Esophagus squamous epithelium (tissue), 5 donors: ENCODE measurements around the gene STRADA. TPM values are rescaled to one million over a fixed set of nuclear protein-coding genes. Genes with fewer than 3 reads are reported as not detected.

Experiments used
- DNase-seq: peaks from one replicate; lab custom pipeline; 2025; lab: John Stamatoyannopoulos, UW
- H3K27ac ChIP-seq, 4 donors: fragments of 200-600 bp; sonication (generic); one replicate each; pipeline ENCODE4 v1.5.1; 2016 to 2019; ENCODE audit warnings: mild to moderate bottlenecking in 1 of 4
- H3K27me3 ChIP-seq, 4 donors: fragments of 200-600 bp; sonication (generic); 1 replicate in 3 of 4; 2 replicates in 1 of 4; pipeline versions ENCODE4 v1.5.1 to v1.6.0; 2017 to 2021; ENCODE audit warnings: antibody characterized with exemption in 1 of 4
- H3K36me3 ChIP-seq, 3 donors: fragments of 200-600 bp; sonication (generic); one replicate each; pipeline ENCODE4 v1.5.1; 2016 to 2019
- H3K4me1 ChIP-seq, 3 donors: fragments of 200-600 bp; sonication (generic); one replicate each; pipeline ENCODE4 v1.5.1; 2017 to 2019
- H3K4me3 ChIP-seq, 4 donors: fragments of 200-600 bp; sonication (generic); 1 replicate in 3 of 4; 2 replicates in 1 of 4; pipeline ENCODE4 v1.5.1; 2016 to 2019; ENCODE audit warnings: mild to moderate bottlenecking in 2 of 4, moderate library complexity in 1 of 4
- H3K9me3 ChIP-seq, 3 donors: fragments of 200-600 bp; sonication (generic); one replicate each; pipeline ENCODE4 v1.5.1; 2016 to 2019
- CTCF ChIP-seq, 6 experiments: fragments of 450-650 bp in 4 of 6; fragments of 200-600 bp in 2 of 6; sonication (generic) in 2 of 6; IDR thresholded peaks; one replicate each; pipeline ENCODE4 v1.5.1; 2016 to 2019; ENCODE audit warnings: antibody characterized with exemption in 6 of 6, mild to moderate bottlenecking in 4 of 6, moderate library complexity in 4 of 6
- POLR2A ChIP-seq, 4 donors: fragments of 450-650 bp; IDR thresholded peaks; one replicate each; pipeline ENCODE4 v1.6.1; 2017; ENCODE audit warnings: antibody characterized with exemption in 4 of 4, mild to moderate bottlenecking in 4 of 4, moderate library complexity in 3 of 4
- WGBS, 2 donors: methylation state at CpG; one replicate each; pipeline ENCODE4 v1.1.5; 2018; 5-methylcytosine and 5-hydroxymethylcytosine counted together
- intact Hi-C: fragments of 100-400 bp; cut with DNase I; formaldehyde crosslinking; loops from one replicate; pipeline ENCODE4 v1.15.0; 2022
- total RNA-seq, 4 donors: library from RNA; depleted of rRNA; stranded (reverse); fragments of >200 nt; gene quantifications; one replicate each; pipeline ENCODE4 v1.1.0, GENCODE V29; 2016
- donor health status: DM: yes; HTN: yes; CAD: no.

The STRADA gene
- total RNA-seq, 4 donors from 2014 or later, result 9.2 to 25.4 (median 18.6) TPM

DNA sequence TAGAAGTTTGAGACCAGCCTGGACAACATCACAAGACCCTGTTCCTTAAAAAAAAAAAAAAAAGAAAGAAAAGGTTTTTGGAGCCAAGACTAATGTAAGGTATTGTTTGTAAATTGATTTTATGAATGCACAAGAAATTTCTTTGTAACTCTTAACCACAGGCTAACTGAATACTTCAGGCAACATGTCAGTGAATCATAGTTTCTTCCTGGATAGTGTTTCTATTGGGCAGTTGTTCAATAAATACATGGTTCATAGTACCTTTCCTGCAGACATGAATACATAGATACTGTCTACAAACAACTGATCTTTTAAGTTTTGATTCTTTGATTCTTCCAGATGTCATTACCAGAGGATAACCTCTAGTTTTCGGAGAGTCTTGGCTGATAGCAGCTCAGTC, 44.0 kb upstream of the STRADA start:
- Histone ChIP-seq H3K4me1 (peaks cover 4 to 58% (median 6%) of the 10 kb centered on the region in 3 donors), H3K27ac (peak overlapping the region in 1 of 4 donors; percentile 62)

GRCh38 chr17:63783522-63783921, 41.9 kb upstream of the STRADA start:
- H3K4me3 ChIP-seq, result no peak overlapping the region
- peaks cover 0 to 63% (median 16%) of the 10 kb centered on the region in 3 donors for H3K36me3 ChIP-seq
- no peak overlapping the region for H3K27ac ChIP-seq
- H3K9me3 ChIP-seq, result no peaks in the 10 kb centered on the region
- DNase-seq, result no peak
- H3K4me1 ChIP-seq, result peaks cover 4 to 77% (median 14%) of the 10 kb centered on the region in 3 donors
- intact Hi-C loops, result no loop called here
- 76% methylated on average over 5 to 6 of the region's 6 CpGs for WGBS, 2 donors
- no peak for TF ChIP-seq POLR2A (IDR thresholded peaks at IDR 0.05)
- TF ChIP-seq CTCF (IDR thresholded peaks at IDR 0.05), result no peak
- H3K27me3 ChIP-seq, result no peaks in the 10 kb centered on the region

More for the DNA sequence above, 44.0 kb upstream of the STRADA start:
- DNase-seq, result no peak
- no peak overlapping the region for H3K4me3 ChIP-seq
- peaks cover 6 to 68% (median 28%) of the 10 kb centered on the region in 3 donors for H3K36me3 ChIP-seq
- 88 to 100% methylated on average over 1 of the region's 1 CpG for WGBS, 2 donors
- no peaks in the 10 kb centered on the region for H3K27me3 ChIP-seq
- intact Hi-C loops, result no loop called here
- H3K9me3 ChIP-seq, result no peaks in the 10 kb centered on the region
- TF ChIP-seq CTCF (IDR thresholded peaks at IDR 0.05) (no peak), POLR2A (IDR thresholded peaks at IDR 0.05) (no peak)

- H3K36me3 ChIP-seq, result peaks cover 0 to 62% (median 5%) of the 10 kb centered on the region in 3 donors
- TF ChIP-seq POLR2A (IDR thresholded peaks at IDR 0.05), result no peak
- no peak for TF ChIP-seq CTCF (IDR thresholded peaks at IDR 0.05)
- no peaks in the 10 kb centered on the region for H3K27me3 ChIP-seq
- intact Hi-C loops, result no loop called here
- H3K9me3 ChIP-seq, result no peaks in the 10 kb centered on the region
- no peak overlapping the region for H3K4me3 ChIP-seq
- peak overlapping the region in 3 of 4 donors; percentile 10 to 45 (median 41) for H3K27ac ChIP-seq
- H3K4me1 ChIP-seq, result peaks cover 4 to 90% (median 20%) of the 10 kb centered on the region in 3 donors
- no peak for DNase-seq
- 94 to 96% methylated on average over 4 of the region's 4 CpGs for WGBS, 2 donors
These were observed 39.3 kb upstream of the STRADA start for GRCh38 chr17:63780928-63781327.

DNA sequence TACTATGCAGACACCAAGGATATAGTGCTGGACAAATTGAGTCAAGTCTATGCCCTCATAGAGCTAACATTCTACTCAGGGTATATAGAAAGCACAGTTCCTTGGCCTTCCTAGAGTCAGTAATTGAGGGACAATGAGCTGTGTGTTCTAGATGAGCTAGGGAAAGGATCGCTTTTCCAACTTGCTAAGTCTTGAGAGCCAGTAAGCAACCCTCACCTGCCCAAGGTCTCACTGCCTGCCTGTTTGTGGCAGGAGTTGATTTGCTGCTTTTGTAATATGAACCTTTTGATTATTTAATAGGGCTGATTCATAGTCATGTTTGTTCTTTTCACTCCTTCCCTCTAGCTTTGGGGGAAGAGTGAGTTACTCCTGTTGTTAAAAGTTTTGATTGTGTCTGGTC, 38.9 kb upstream of the STRADA start:
- TF ChIP-seq POLR2A (IDR thresholded peaks at IDR 0.05) (no peak), CTCF (IDR thresholded peaks at IDR 0.05) (no peak)
- no peak overlapping the region for H3K4me3 ChIP-seq
- H3K9me3 ChIP-seq, result no peaks in the 10 kb centered on the region
- H3K36me3 ChIP-seq, result peaks cover 0 to 62% (median 5%) of the 10 kb centered on the region in 3 donors
- intact Hi-C loops, result no loop called here
- no peaks in the 10 kb centered on the region for H3K27me3 ChIP-seq
- 38 to 60% methylated on average over 1 of the region's 1 CpG for WGBS, 2 donors
- H3K27ac ChIP-seq, result peak overlapping the region; percentile 10 to 51 (median 43)
- DNase-seq, result no peak
- peaks cover 4 to 90% (median 21%) of the 10 kb centered on the region in 3 donors for H3K4me1 ChIP-seq

- Histone ChIP-seq H3K36me3 (peaks cover 0 to 37% (median 5%) of the 10 kb centered on the region in 3 donors), H3K4me1 (peaks cover 10 to 79% (median 35%) of the 10 kb centered on the region in 3 donors), H3K4me3 (peak overlapping the region; percentile 71 to 99 (median 90)), H3K9me3 (no peaks in the 10 kb centered on the region), H3K27me3 (no peaks in the 10 kb centered on the region), H3K27ac (peak overlapping the region; percentile 97 to 100 (median 99))
- DNase-seq, result no peak
- TF ChIP-seq CTCF (IDR thresholded peaks at IDR 0.05) (no peak), POLR2A (IDR thresholded peaks at IDR 0.05) (no peak)
- intact Hi-C loops, result no loop called here
- WGBS, 2 donors, result 26% methylated on average over 8 of the region's 8 CpGs
These were observed 33.8 kb upstream of the STRADA start for GRCh38 chr17:63775420-63775819.
